HG03108 (cell line): ENCODE results near the gene PDGFD.

Source experiments
- ATAC-seq: cut with Tn5 transposase; IDR thresholded peaks from one replicate; pipeline ENCODE4 v1.9.1; 2021; ENCODE audit warnings: moderate library complexity; ENCODE audit not compliant: unreplicated experiment

The PDGFD gene

GRCh38 chr11:104164028-104164520 is at the start of gene PDGFD:
PDGFD (minus strand) TSS chr11:104164147.
- ATAC-seq, result peak; percentile 83

- no peak for ATAC-seq
Observed at GRCh38 chr11:104206936-104207335, 43.0 kb upstream of the PDGFD start.

- no peak for ATAC-seq
Observed at GRCh38 chr11:104205838-104206237, 41.9 kb upstream of the PDGFD start.

DNA sequence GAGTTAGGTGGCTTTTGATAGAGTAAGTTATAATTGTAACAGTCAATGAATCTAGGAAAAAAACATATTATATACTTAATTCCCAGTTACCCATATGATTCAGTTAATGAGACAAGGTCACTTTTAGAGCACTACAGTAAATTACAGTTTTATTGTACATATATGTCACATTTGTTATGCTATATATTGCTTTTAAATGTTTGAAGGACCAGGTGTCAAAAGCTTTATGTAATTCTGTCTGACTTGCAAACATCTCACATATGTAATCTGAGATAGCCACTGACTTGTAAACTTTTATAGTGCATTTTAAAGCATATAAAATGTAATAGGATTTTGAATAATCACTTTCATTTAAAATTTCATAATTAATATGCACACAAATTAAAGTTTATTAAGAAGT is 36.7 kb upstream of the PDGFD start:
- ATAC-seq, result no peak

DNA sequence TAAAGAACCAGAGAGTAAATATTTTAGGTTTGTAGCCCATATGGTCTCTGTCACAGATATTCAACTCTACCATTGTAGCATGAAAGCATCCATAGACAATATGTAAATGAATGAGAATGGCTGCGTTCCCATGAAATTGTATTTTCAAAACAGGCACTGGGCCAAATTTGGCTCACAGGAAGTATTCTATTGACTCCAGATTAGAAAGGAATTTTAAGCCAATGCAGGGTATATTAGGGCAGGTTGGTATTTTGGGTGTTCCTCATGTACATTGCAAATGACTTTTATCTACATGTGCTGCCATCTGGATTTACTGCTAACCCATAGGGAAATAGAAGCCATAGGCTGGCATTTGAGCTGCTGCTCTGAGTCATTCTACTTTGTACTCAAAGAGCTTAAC is 35.1 kb upstream of the PDGFD start:
- ATAC-seq, result no peak

- ATAC-seq, result no peak
Observed at GRCh38 chr11:104198576-104198975, 34.6 kb upstream of the PDGFD start.

DNA sequence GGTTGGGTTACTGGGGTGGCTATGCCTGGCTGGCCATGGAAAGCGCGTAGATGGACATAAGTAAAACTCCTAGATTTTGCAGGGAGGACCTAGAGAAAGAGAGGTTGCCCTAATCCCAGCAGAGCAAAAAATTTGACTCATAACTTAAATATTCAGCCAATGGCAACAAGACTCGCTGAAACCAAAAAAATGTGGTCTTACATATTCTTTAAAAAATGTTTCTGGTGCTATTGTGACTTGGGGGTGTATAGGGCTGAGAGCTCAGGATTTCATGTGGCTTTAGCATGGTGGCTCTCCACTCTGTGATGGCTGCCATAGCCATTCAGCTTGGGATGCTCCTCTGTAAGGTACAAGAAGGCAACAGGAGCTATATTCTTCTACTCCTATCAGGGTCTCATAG is 27.2 kb upstream of the PDGFD start:
- ATAC-seq, result no peak

DNA sequence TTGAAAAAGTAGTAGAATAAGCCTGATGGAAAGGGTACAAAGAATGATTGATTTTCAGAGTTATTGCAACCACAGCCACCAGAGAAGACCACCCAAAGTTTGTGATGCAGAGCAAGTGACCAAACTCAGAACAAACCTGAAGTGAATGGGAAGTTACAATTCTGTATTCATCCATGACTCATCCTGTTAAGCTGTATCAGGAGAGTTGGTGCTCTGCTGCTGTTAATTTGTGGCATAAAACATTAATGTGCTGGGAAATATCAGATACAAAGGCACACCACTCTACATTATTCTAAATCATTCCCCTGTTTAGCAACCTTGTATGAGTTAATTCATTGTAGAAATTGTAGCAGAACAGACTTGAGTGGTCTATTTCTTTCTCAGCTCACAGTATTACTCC is 19.6 kb upstream of the PDGFD start:
- no peak for ATAC-seq

- no peak for ATAC-seq
Observed at GRCh38 chr11:104175769-104176168, 11.8 kb upstream of the PDGFD start.

GRCh38 chr11:104169091-104169490 is 5.1 kb upstream of the PDGFD start:
- no peak for ATAC-seq

- no peak for ATAC-seq
Observed at GRCh38 chr11:104165014-104165413, 1.1 kb upstream of the PDGFD start.

DNA sequence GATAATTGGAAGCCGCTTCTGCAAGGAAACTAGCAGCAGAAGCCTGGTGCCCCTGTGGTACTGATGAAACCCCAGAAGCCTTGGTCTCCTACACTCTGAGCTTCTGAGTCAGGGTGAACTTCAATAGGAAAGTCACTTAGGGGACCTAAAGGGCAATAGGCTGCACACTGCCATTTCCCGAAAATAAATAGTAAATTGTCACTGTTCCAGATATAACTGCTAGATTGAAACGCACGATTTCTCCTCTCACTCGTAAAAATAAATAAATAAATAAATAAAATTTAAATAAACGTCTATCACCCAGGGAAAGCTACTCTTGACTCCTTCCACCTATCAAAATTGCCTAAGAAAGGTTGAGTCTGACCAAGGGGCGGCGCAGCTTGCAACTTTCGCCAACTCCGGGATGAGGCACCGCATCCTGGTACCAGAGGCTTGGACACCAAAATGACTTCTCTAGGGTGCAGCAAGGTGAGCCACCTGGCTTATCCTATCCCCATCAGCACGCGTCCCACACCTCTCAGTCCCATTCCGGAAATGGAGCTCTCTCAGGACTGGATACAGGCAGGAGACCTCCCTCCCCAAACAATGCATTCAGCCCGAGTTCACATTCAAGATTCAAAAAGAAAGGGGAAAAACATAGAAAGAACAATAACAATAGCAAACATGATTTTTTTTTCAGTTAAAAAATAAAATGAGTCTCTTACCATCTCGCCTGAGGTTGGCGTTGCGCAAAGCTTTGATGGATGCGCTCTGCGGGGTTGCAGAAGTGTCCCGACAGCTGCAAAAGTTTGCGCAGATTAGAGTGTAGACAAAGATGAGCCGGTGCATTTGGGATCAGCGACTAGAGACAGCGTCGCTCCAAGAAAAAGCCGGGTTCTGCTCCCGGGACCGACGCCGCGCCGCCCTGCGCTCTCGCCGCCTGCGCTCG is 583 bp downstream of the PDGFD start:
- no peak for ATAC-seq

DNA sequence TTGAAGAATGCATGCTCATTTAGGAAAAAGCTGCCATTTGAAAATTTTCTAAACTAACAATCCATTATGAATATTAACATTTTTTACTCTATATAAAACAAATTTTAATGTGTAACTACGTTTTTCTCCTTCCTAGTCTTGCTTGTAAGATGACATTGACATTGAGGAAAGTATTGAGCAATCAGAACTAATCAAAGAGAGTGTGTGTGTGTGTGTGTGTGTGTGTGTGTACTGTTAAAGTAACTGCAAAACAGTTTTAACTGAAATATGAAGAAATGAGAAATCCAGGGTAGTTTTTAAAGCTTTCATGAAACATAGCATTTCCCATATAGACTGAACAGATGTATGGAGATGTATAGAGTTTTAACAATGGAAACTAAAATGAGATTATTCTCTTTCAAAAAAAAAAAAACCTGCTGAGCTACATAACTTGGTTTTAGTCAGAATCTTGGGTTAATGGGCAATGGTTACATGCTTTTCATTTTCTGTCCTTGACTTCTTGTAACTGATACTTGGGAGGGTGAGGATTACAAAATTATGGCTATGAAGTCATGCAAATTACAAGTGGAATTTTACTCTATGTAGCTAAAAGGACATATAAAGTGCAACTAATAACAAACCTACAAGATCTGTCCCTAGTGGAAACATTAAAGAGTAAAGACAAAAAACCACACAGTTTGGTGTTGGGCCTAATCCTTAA is 2.0 kb downstream of the PDGFD start:
- ATAC-seq, result no peak

GRCh38 chr11:104159356-104159755 is 4.6 kb downstream of the PDGFD start:
- ATAC-seq, result no peak

GRCh38 chr11:104155375-104155774 is 8.6 kb downstream of the PDGFD start:
- no peak for ATAC-seq

- no peak for ATAC-seq
Observed at GRCh38 chr11:104154296-104154695, 9.7 kb downstream of the PDGFD start.

- ATAC-seq, result no peak
Observed at GRCh38 chr11:104152941-104153505, 10.9 kb downstream of the PDGFD start.

- ATAC-seq, result no peak
Observed at GRCh38 chr11:104151404-104152204, 12.3 kb downstream of the PDGFD start.

DNA sequence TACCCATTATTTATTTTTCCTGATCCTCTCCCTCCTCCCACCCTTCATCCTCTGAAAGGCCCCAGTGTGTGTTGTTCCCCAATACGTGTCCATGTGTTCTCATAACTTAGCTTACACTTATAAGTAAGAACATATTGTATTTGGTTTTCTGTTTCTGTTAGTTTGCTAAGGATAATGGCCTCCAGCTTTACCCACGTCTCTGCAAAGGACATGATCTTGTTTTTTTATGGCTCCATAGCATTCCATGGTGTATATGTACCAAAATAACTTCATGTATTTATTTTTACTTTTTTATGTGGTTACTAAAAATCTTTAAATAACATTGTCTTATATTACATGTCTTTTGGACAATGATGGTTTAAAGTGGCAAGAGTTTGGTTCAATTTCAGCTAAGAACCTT is 15.2 kb downstream of the PDGFD start:
- ATAC-seq, result no peak

- no peak for ATAC-seq
Observed at GRCh38 chr11:104148074-104148473, 15.9 kb downstream of the PDGFD start.

- ATAC-seq, result no peak
Observed at GRCh38 chr11:104146943-104147342, 17.0 kb downstream of the PDGFD start.
